HG03342 (cell line): ENCODE results near the gene RPL27.
"Not testable (repeated sequence)": the region's sequence is repeated elsewhere in the genome, so short reads cannot be mapped to it uniquely, and the experiment has no call there.

Source experiments
- ATAC-seq: cut with Tn5 transposase; IDR thresholded peaks from one replicate; pipeline ENCODE4 v1.9.1; 2021; ENCODE audit warnings: mild to moderate bottlenecking, moderate library complexity; ENCODE audit not compliant: unreplicated experiment

The RPL27 gene

DNA sequence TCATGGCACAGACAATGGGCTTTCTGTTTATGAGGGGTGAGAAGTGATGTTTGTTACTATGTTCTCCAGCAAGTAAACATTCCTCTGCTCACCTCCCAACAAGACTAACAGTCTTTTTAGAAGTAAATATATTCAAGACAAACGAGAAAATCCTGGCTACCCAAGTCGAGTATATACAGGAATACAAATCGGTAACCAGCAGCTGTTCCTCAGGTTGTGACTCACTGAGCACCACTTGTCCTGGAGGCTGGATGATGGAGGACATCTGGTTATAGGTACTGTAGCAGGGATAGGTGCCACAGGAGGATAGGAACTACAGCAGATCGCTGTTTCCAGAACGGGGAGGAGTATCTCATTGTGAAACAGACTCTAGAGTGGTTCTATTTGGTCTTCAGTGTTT lies 5.3 kb upstream of the RPL27 start:
- ATAC-seq = no peak

DNA sequence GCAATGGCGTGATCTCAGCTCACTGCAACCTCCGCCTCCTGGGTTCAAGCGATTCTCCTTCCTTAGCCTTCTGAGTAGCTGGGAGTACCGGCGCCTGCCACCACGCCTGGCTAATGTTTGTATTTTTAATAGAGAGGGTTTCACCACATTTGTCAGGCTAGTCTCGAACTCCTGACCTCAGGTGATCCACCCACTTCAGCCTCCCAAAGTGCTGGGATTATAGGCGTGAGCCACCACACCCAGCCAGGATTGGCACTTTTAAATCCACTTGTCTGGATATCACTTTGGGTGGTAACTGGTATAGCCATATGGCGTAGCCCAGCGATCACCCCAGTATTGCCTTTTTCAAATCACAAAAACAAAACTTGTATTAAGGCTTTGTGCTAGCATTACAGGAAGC lies 4.3 kb upstream of the RPL27 start:
- not testable (repeated sequence) for ATAC-seq

DNA sequence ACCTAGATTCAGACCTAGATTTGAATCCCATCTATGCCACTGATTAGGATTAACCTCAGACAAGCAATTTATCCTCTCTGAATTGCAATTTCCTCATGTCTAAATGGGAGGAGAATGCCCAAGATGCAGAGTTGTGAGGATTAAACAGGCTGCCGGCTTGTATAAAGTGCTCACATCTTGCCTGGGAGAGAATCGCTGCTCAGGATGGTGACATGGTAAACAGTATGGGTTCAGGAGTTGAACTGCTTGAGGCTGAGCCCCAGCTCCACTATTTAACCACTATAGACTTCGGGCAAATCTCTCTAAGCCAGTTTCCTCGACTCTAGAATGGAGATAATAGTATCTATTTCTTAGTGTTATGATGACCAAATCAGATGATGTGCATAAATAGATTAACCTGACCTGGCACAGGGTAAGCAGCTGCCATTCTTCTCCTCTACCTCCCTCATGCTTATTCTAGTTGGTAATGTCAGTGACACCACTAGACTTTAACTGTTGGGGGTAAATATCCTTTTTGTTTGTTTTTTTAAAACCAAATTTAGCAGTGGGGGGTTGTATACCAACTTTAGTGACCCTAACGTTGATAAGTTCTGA lies 732 bp upstream of the RPL27 start:
- no peak for ATAC-seq

DNA sequence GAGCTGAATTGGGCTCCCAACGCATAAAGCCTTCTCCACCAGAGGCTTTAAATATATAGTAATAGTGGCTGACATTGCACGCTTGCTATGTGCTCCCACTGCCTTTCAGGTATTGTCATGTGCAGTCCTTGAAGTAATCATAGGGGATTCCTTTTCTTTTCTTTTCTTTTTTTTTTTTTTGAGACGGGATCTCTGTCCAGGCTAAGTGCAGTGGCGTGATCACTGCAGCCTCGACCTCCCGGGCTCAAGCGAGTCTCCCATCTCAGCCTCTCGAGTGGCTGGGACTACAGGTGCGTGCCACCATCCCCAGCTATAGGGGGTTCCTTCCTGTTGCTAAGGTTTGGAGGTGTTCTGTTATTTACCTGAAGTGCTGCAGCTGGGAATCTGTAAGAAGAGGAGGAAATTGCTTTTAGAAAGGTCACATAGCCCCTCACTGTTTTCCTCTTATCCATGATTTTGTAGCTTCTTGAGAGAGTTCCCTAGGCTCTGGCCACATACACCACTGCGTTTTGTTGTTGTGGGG lies 845 bp downstream of the RPL27 start:
- no peak for ATAC-seq

DNA sequence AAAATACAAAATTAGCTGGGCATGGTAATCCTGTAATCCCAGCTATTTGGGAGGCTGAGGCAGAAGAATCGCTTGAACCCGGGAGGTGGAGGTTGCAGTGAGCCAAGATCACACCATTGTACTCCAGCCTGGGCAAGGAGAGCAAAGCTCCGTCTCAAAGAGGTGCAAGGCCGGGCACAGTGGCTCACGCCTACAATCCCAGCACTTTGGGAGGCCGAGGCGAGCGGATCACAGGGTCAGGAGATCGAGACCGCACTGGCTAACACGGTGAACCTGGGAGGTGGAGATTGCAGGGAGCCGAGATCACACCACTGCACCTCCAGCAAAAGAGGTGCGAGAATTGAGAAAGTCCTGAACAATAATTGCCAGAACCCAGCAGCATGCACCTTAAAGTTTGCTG lies 2.7 kb downstream of the RPL27 start:
- ATAC-seq = not testable (repeated sequence)

DNA sequence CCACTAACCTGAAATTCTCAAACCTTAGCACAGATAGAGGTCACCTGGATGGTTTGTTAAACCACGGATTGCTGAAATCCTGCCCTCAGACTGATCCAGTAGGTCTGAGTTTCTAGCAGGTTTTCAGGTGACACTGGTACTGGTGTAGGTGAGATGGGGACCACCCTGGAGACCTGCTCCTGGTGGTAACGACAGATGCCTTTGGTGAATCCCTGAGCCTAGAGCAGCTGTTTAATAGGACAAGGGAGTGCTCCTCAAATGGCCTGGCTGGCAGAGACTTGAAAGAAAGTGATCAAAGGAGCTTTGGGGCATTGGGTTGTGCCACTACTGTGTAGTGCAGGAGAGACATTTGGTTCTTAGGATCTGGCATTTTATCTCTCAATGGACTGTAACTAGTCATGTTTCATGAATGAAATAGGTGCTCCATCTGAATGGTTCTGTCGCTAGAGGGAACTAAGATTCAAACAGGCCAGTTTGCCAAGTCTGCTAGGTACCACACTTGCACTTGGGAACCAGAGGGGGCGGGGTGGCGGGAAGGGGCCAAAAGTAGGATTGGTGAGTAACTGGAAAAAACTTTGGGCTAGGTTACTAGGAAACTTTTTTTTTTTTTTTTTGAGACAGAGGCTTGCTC lies 5.4 kb downstream of the RPL27 start:
- no peak for ATAC-seq

DNA sequence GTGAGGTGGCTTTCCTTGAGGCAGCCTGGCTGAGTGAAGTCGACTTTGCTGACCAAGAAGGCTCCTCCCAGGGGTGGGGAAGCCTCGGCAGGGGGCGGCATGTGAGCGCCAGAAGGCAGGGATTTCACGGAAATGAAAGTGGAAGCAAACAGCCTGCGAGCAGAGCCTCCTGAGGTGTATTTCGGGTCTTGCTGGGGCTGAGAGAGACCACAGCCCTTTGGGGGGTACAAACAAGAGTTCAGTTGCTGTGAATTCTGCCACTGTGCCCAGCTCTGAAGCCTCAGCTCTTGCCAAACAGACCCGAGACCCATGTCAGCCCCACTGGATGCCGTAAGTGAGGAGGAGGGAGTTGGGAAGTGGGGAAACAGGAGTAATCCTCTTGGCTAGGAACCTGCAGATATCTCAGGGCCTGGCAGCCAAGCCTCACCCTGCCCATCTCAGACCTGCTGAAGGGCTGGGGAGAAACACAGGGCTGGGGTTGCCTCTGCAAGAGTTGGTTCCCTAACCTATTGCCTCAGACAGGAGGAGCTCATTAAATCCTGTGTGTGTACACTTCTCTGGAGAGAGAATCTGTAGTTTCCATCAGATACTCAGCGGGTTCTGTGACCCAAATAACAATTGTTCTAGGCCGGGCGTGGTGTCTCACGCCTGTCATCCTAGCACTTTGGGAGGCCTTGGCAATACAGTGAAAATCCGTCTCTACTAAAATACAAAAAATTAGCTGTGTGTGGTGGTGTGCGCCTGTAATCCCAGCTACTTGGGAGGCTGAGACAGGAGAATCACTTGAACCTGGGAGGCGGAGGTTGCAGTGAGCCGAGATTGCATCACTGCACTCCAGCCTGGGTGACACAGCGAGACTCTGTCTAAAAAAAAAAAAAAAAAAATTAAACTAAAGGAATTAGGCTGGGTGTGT lies 8.7 kb downstream of the RPL27 start, which contains the start of gene IFI35:
Gene IFI35, plus strand, starts transcription at position 146 of the 913 bp plus-strand sequence. Its CDS starts 164 bp downstream, at position 310.
- peak; percentile 86 for ATAC-seq

DNA sequence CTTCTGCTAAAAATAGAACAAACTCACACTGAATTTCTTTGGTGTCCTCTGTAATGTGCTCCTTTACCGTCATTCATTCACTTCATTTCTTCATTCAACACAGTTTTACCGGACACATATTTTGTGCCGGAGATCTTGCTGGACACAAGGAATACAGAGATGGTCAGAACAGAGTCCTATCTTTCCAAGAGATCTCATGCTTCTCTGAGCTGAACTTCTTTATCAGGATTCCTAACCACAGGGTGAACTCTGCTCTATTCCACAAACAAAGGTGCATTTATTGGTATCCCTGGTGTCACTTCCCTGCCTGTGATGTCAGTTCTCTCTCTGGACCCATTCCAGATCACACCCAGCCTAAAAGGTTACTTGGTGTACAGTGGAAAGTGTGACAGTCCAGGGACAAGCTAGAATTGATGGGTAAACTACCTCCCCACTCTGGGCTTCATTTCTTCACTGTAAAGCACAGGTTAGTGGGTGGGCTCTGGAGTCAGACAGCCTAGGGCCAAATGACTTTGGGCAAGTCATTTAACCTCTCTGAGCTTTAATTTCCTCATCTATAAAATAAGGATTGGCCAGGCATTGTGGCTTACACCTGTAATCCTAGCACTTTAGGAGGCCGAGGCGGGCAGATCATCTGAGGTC lies 12.6 kb downstream of the RPL27 start:
- no peak for ATAC-seq

DNA sequence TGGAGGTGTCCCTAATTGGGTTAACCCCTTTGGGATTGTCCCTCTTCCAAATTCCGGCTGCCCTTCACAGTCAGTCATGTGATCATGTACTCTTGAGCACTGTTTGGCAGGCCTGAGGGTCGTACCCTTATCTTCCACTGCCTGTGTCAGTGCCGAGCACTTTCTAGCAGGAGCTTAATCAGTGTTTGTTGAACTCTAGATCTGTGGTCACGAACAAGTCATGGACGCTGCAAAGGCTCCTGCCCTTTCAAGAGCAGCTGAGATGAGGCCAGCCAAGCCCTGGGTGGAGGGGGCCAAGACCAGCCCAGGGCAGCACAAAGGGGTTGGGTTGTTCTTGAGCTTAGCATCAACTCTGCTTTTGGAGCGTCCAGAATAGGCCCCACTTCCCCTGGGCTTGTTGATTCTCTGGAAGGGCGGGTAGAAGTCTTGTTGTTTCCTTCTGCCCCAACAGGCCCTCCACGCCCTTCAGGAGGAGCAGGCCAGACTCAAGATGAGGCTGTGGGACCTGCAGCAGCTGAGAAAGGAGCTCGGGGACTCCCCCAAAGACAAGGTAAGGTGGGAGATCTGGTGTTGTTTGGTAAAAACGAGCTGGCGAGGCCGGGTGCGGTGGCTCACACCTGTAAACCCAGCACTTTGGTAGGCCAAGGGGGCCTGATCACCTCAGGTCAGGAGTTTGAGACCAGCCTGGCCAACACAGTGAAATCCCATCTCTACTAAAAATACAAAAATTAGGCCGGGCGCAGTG lies 13.7 kb downstream of the RPL27 start:
- ATAC-seq = no peak

DNA sequence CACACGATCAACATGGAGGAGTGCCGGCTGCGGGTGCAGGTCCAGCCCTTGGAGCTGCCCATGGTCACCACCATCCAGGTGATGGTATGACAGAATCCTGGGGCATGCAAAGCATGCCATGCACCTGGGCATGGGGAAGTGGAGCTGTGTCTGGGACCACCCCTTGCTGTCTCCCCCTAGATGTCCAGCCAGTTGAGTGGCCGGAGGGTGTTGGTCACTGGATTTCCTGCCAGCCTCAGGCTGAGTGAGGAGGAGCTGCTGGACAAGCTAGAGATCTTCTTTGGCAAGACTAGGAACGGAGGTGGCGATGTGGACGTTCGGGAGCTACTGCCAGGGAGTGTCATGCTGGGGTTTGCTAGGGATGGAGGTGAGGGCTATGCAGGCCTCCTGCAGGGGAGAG lies 15.1 kb downstream of the RPL27 start:
- no peak for ATAC-seq

DNA sequence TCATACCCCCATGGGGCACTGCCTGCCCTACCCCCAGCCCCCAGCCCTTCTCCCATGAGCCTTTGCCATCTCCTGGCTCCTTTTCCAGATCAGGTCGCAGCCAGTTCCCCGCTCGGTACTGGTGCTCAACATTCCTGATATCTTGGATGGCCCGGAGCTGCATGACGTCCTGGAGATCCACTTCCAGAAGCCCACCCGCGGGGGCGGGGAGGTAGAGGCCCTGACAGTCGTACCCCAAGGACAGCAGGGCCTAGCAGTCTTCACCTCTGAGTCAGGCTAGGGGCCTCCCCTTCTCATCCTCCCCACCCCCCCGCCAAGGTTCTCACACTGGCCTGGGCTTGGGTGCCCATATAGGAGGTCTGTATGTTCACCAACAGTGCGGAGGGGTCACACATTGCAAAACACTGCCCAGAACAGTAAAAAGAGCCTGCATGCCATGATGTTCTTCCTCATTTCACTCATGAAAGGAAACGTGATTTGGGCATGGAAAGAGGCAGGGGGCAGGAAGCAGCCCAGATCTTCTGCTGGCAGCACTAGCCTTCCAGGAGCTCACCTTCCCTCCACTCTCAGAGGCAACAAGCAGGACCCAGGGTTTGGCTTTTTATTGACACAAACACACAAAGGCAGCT lies 15.9 kb downstream of the RPL27 start:
- no peak for ATAC-seq

DNA sequence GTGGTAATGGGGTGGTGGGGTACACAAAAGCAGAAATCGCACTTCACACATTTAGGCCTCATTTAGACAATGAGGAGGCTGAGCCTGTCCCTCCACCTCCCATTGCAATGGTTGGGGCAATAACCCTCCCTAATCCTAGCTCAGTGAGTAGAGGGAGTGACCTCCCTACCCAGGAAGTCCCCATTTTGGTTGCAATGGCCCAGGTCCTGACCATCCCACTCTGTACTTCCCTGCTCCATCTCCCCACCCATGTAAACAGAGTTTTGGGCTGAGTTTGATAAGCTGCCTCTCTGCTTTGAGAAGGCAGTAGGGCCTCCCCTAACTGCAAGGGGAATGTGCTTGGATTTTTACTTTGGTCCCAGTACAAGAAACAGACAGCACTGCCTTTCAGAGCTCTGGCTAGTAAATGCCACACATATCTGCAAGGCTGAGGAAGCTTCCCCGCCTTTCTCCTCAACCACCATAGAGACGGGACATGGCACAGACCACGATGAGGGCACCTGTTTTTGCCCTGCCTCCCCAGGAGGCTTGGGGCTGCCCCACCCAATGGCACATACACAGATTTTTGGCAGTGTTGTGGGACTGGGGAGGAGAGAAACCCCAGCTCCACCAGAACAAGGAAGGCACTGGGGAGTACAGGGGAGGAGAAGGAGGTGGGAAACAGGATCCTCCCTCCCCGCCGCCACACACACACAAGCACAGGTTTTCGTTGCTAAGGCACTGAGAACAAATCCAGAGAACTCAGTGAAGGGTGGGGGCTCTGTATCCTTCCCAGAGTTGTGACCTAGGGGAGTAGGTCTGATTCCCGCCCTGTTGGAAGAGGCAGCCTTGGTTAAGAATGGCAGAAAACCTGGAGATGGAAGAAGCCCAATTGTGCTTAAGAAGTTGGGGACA lies 16.7 kb downstream of the RPL27 start:
- no peak for ATAC-seq

DNA sequence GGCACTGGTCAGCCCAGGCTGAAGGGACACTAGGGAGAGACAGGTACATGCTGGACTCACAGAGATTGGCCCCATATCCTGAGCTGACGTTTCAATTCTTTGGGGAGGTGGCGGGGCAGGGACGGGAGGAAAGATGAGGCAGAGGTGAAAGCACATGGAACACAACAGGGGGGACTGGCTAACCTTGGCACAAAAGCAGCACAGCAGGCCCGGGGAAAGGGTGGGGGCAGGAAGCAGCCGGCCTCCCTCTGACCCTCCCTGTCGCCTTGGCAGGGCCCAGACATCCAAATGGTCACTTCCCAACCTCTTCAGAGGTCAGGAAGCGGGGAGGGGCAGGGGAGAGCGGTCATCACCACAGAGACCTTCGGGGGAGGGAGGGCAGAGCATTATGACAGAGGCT lies 17.4 kb downstream of the RPL27 start:
- no peak for ATAC-seq

DNA sequence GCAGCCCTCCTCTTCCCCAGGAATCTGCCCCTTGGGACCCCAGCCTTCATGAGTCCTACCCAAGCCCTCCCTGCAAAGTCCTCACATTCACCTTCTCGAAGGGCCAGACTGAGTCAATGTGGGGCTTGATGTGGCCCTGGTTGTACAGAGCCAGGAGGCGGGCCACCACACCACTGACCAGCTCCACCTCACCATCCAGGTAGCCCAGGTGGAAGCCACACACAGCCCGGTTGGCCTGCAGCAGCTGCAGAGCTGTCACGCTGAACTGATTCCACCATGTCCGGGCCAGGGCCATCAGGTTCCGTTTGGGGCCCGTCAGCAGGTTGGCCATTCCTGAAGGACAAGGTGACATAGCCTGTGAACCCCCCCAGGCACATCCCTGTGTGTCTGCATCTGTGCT lies 18.0 kb downstream of the RPL27 start:
- no peak for ATAC-seq

DNA sequence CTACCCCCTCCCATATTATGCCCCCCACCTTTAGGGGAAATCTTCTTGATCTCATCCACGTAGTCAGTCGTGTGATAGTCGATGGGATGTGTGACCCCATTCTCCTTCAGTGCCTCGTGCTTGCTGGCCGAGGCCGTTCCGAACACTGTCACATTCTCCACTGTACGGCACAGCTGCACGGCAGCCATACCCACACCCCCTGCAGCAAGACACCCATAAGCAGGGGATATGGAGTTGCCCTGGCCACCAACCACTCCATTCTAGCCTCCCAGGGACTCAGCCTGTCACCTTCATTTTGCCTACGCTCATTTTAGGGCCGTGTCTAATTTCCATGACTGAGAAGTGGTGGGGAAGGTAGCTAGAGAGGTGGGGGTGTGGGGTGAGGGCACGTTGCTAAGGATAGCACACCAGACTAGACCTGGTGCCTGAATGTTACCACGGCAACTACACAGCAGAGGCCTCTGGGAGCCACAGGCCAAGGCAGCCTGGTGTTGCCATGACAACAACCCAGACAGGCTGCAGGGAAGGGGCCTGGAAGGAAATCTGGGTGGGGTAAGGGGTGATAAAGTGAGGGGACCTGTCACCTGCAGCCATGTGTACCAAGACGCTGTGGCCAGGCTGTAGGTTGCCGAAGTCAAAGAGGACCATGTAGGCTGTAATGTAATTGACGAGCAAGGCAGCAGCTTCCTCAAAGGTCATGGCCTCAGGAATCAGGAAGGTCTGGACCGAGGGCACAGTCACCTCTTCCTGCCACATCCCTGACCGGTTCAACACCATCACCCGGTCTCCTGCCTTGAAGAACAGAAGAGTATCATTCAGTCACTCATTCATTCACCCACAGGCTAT lies 20.0 kb downstream of the RPL27 start:
- ATAC-seq = no peak

DNA sequence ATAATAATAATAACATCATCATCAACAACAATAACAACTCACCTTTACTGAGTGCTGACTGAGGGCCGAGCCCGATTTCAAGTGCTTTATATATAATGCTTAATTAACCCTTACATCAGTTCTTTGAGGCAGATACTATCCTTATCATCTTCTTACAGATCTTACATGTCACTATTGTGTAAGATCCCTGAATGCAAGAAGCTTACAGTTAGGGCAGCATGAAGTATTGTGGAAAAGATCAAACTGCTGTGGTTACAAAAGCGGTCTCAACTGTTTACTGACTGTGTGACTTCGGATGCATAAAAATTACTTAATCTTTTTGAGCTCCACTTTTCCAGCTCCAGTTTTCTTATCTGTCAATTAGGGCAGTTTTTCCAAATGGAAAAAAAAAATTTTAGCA lies 20.7 kb downstream of the RPL27 start:
- no peak for ATAC-seq

DNA sequence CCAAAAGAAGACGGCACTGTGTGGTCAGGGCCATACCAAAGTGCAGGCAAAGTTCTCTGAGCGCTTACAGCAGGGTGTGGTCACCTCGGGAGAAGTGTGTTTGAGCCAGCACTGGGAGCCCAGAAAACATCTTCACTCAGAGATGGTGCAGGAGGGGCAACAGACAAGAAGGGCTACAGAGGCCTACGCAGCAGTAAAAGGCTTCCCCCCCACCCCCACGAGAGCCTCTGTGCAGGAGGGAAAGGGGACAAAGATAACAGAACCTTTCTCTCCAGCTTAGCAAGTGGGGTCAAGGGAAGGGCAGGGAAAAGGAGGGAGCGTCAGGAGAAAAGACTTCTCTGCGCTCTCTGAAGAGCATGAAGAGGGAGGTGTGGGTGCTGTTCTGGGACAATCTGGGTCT lies 21.2 kb downstream of the RPL27 start:
- ATAC-seq = no peak

DNA sequence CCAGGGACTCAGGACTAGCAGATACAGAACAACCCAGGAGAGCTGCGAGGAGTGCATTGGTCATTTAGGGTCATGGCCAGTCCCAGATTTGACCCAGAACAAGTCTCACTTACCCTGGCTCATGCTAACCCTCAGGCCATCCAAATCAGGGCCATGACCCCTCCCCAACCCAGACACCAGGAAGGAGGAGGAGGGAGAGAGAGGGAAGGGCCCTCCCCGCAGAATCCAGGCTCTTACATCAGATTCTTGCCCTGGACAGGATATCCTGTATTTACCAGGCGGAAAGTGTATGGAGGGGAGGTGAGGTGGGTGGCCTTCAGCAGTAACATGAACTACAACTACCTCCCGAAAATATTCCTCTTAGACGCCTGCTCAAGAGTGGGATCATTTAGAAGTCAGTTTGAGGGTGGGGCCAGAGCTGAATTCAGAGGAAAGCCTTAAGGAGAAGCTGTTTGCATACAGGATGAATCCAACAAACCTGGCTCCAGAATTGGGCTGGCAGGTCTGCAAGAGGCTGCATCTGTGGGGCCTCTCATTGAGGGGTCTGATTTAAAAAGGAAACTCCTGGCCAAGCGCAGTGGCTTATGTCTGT lies 21.9 kb downstream of the RPL27 start:
- ATAC-seq = no peak
